NCI-H82 treated with DMSO at 0.1 percent for 48 hours (cell line): ENCODE measurements around the gene CROCC2.
"Not testable (repeated sequence)": the region's sequence is repeated elsewhere in the genome, so short reads cannot be mapped to it uniquely, and the experiment has no call there.

Source experiments
- DNase-seq: peaks from one replicate; lab custom pipeline; 2025; ENCODE audit not compliant: unreplicated experiment; lab: John Stamatoyannopoulos, UW

The CROCC2 gene

DNA sequence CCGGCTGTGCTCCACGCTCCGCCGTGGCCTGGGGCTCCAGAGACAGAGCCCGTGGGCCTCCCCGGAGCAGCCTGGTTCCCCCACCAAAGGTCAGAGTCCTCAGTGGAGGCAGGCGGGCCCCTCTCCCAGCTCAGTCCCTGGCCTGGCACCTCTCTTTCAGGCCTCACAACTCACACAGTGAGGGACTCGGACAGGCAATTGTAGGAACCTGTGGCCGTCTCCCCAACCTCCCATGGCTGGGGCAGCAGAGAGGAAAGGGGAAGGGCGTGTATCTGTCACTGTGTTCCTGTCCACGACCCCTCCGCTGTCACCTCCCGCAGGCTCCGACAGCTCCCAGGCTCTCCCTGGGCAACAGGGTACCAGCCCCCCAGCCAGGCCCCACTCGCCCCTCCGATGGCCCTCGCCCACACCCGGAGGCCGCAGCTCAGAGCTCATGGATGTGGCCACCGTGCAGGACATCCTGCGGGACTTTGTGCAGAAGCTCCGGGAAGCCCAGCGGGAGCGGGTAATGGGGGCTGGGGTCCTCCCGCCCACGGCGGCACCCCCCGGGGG, 59.8 kb downstream of the CROCC2 start:
- DNase-seq, result no peak

DNA sequence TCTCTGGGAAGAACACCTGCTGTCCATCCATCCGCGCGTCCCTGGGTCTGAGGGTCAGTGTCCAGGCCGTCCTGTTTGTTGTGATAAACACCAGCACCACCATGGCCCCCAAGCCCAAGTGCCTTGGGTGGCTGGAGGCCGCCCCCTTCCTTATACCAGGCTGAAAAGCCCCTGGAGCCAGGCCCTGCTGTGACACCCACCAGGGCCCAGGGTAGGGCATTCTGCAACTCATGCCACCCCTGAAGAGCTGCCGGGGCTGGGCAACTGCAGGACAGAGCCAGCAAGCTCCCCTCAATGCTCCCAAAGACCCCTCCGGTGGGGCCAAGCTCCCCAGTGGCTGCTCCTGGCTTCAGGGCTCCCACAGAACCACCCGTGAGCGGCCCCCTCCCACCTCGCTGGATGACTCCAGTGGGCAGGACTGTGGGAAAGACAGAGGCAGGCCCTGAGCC, 60.3 kb downstream of the CROCC2 start:
- no peak for DNase-seq

DNA sequence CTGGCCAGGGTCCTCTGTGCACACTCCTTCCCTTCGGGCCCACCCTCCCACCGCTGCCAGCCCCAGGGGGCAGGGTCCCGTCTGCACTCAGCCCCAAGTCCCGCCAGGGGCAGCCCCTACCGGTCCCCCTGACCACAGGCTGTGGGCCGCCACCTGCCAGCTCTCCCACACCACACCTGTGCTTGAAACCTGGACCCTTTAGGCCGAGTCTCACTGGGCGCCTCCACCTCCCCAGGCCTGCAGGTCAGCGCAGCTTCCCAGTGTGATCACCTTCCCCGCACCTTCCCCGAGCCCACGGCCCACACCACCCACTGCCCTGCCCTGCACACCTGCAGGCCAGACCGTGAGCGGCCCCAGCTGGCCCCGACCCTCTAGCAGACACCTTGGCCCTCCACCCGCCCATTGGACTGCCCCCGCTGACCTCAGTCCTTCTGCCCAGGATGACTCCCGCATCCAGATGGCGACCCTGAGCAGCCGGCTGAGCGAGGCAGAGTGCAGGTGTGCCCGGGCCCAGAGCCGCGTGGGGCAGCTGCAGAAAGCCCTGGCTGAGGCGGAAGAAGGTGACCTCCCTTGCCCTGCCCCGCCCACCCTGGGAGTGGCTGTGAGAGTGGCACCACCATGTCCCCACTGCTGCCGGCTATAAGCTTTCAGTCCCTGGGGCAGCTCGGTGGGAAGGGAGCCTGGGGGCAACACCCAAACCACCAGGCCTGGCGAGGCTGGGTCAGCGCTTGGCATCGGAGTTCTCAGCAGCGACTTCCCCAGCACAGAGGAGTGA, 61.0 kb downstream of the CROCC2 start:
- DNase-seq, result no peak

- no peak for DNase-seq
These were observed 61.8 kb downstream of the CROCC2 start for GRCh38 chr2:240967681-240968621.

GRCh38 chr2:240968731-240969624, 62.8 kb downstream of the CROCC2 start:
- no peak for DNase-seq

DNA sequence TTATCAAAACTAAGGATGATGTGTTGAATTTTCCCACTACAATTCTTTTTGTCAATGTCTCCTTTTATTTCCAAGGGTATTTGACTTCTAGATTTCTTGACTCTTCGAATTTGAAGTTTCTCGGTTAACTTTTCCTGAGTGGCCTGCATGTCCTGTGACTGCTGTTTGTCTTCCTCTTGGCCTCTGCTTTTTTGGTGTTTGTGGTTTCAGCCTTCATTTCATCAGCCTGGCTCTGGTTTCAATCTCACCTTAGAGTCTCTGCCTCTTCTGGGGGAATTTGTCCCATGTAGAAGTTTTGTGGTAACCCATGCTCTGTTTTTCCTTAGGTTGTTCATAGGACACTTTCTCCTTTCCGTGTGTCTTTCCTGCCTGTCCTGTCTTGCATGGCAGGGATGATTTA, 64.0 kb downstream of the CROCC2 start:
- DNase-seq, result no peak

DNA sequence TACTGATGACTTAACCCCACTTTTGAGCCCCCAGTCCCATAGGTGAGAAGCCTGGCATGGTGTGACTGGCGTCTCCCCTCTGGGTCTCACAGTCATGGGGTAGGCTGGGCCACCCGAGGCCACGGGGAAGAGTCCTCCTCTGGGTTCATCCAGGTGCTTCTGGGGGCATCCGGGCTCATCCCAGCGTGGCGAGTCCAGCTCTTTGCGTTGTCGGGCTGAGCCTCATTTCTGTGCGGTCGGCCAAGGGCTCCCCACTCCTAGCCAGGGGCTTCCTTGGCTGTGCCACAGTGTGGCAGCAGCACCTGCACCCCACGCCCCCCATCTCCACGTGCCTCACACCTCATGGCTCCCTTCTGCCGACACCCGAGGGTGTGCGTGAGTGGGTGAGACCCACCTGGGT, 64.7 kb downstream of the CROCC2 start:
- DNase-seq, result no peak

GRCh38 chr2:240972201-240972600, 66.1 kb downstream of the CROCC2 start:
- DNase-seq, result no peak

DNA sequence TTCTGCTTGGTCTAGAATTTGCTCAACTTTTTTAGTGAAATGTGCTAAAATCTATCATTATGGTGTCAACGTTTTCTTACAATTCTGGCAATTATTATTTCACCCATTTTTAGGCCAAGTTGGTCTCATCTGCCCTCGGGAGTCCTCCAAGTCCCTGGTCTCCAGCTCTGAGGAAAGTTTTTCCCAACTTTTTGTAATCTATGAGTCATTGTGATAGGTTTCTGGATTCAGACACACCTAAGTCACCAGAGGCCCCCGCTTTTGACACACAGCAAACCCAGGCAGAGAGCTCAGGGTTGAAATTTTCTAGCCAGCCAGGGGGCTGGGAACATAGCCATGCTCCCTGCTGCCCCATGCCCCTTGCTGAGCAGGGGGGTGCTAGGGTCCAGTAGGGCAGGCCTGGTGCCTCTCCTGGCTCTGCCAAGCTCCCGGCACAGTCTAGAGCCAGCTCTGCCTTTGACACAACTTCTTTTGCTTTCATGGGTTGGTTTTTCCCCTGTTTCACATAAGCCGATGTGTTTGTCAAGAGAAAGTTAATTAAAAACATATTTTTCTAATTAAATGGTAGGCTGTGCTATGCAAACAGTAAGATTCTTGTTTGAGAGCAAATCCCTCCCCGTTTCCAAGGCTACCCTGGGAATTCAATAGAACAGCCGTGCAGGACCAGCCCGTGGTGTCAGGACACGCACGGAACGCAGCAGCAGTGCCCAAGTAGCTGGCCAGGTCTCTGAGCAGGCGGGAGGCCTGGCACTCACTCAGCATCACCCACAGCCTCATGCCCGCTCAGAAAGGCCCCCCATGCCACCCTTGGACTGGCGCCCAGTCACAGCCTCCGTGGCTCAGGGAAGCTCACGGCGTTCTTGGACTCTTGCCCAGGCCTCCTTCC, 66.7 kb downstream of the CROCC2 start:
- DNase-seq, result no peak

- no peak for DNase-seq
These were observed 68.8 kb downstream of the CROCC2 start for GRCh38 chr2:240974771-240975572.

DNA sequence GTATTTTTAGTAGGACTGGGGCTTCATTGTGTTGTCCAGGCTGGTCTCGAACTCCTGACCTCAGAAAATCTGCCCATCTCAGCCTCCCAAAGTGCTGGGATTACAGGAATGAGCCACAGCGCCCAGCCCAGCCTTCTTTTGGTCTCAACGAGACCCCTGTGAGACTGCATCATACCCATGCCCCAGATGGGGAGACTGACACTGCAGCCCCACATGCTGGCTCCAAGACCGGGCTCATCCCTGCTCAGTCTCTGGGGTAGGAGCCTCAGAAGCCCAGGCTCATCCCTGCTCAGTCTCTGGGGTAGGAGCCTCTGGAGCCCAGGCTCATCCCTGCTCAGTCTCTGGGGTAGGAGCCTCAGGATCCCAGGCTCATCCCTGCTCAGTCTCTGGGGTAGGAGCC, 69.8 kb downstream of the CROCC2 start:
- DNase-seq, result not testable (repeated sequence)

GRCh38 chr2:240981280-240981679, 75.1 kb downstream of the CROCC2 start:
- no peak for DNase-seq

GRCh38 chr2:240981871-240982800, 76.0 kb downstream of the CROCC2 start:
- DNase-seq, result no peak

DNA sequence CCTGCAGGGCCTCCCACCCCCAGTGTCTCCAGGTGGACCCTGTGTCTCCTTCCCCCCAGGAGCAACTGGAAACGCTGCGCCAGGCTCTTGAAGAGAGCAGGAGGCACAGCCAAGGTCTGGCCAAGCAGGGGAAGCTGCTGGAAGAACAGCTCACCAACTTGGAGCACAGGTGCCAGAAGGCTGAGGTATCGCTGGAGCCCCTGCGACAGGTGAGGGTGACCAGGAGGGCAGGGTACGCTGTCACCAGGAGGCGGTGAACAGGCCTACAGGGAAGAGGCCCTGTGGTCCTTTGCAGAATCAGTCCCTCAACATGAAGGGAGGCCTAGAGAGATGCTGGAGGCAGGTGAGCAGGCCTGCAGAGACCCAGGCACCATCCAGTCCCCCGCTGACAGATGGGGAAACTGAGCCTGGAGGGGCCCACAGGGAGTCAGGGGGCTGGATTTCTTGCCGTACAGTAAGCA, 76.7 kb downstream of the CROCC2 start:
- no peak for DNase-seq

- no peak for DNase-seq
These were observed 77.3 kb downstream of the CROCC2 start for GRCh38 chr2:240983361-240983995.

DNA sequence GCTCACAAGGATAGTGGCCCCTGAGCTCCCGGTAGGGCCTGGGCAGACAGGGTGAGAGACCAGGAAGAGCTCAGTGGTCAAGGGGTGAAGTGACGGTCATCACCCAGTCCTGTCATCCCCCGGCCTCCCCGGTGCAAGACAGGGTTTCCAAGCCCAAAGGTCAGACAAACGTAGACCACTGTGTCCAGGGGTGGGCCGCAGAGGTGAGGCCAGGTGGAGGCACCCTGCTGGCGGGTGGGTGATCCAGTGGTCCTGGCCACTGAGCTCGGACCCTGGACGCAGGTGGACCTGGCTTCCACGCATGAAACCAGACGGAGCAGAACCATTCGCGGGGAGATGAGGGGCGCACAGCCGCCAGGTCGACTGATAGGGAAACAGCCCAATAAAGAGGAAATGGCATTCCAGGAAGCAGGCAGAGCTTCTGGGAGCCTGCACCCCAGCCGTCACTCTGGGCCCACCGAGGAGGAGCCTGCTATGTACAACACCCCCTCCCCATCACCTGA, 77.9 kb downstream of the CROCC2 start:
- no peak for DNase-seq
